HepG2 (cell line): Measurements from ENCODE around the gene CYBRD1. TPM values are rescaled to one million over a fixed set of nuclear protein-coding genes. Genes with fewer than 3 reads are reported as not detected.

Experiments used
- ATAC-seq: fragments of 200-7000 bp; cut with Tn5 transposase; 3 replicates; pipeline ENCODE4 v1.9.1; 2020; ENCODE audit warnings: mild to moderate bottlenecking, moderate library complexity
- BruUV-seq: library from RNA; stranded (reverse); fragments of 400-500 nt; replicated peaks from 2 replicates; lab custom pipeline; 2021; lab: Mats Ljungman, UMichigan
- CTCF ChIA-PET: fragments of 300-600 bp; formaldehyde crosslinking; extraction: SDS; loops from one replicate; lab custom pipeline; 2021; ENCODE audit warnings: low total read pairs, inconsistent platforms, low intra/inter-chr PET ratio; lab: Yijun Ruan, JAX
- POLR2A ChIA-PET: fragments of 350-600 bp; sonication (Branson Sonifier 250); formaldehyde crosslinking; loops from one replicate; lab custom pipeline; 2020; ENCODE audit warnings: antibody characterized with exemption, inconsistent platforms; lab: Yijun Ruan, JAX
- DNase-seq: peaks from one replicate; pipeline ENCODE4 v3.0.0-alpha.2; 2015; ENCODE audit warnings: low spot score
- FAIRE-seq: peaks from 3 replicates; lab custom pipeline; 2011; peaks lifted over from hg19 to GRCh38; lab: Jason Lieb, UNC
- H2AFZ ChIP-seq: one replicate; pipeline ENCODE4 v1.6.1; 2011; ENCODE audit warnings: low read length, inconsistent platforms
- H3K27ac ChIP-seq: fragments of 300-600 bp; 3 replicates; pipeline ENCODE4 v1.8.0; 2011; ENCODE audit warnings: mixed run types, mild to moderate bottlenecking, mixed read lengths, low read length, inconsistent platforms; ENCODE audit not compliant: insufficient read depth; ENCODE audit errors: extremely low read length
- H3K27me3 ChIP-seq, 2 experiments: fragments of 200-600 bp in 1 of 2; 2 replicates in 1 of 2; 3 replicates in 1 of 2; pipeline versions ENCODE4 v1.6.0 to v1.8.0; 2011; ENCODE audit warnings: low read length in 2 of 2, mild to moderate bottlenecking in 2 of 2, moderate library complexity in 2 of 2, inconsistent platforms in 1 of 2; ENCODE audit not compliant: insufficient read depth in 2 of 2, control insufficient read depth in 1 of 2
- H3K36me3 ChIP-seq, 2 experiments: fragments of 200-600 bp in 1 of 2; replicated peaks in 1 of 2; 2 replicates in 1 of 2; 3 replicates in 1 of 2; pipeline versions ENCODE4 v1.5.1 to v1.8.0; 2011; ENCODE audit warnings: low read length in 2 of 2, inconsistent platforms in 1 of 2; ENCODE audit not compliant: insufficient read depth in 2 of 2, control insufficient read depth in 1 of 2
- H3K4me1 ChIP-seq: 2 replicates; pipeline ENCODE4 v1.5.1; 2012; ENCODE audit warnings: low read length, inconsistent platforms; ENCODE audit not compliant: insufficient read depth
- H3K4me2 ChIP-seq: 2 replicates; pipeline ENCODE4 v1.6.0; 2011; ENCODE audit warnings: low read depth, low read length, inconsistent platforms
- H3K4me3 ChIP-seq, 3 experiments: fragments of 200-600 bp in 1 of 3; sonication (generic), shearing (Covaris generic) in 1 of 3; replicated peaks in 1 of 3; 2 replicates each; pipeline ENCODE4 v1.5.1; 2011 to 2016; ENCODE audit warnings: low read length in 3 of 3, inconsistent platforms in 2 of 3, low read depth in 2 of 3, mild to moderate bottlenecking in 2 of 3, control low read depth in 1 of 3, mixed read lengths in 1 of 3; ENCODE audit not compliant: insufficient read depth in 1 of 3
- H3K79me2 ChIP-seq: one replicate; pipeline ENCODE4 v1.6.1; 2011; ENCODE audit warnings: low read length, inconsistent platforms; ENCODE audit not compliant: insufficient read depth
- H3K9ac ChIP-seq: 2 replicates; pipeline ENCODE4 v1.6.0; 2011; ENCODE audit warnings: mild to moderate bottlenecking, low read depth, low read length, inconsistent platforms; ENCODE audit not compliant: insufficient read depth
- H3K9me3 ChIP-seq: 2 replicates; pipeline ENCODE4 v1.5.1; 2012; ENCODE audit warnings: mild to moderate bottlenecking, low read length
- H4K20me1 ChIP-seq: 2 replicates; pipeline ENCODE4 v1.6.0; 2011; ENCODE audit warnings: inconsistent platforms, mild to moderate bottlenecking, low read length, moderate library complexity; ENCODE audit not compliant: insufficient read depth
- ARID5B ChIP-seq: IDR thresholded peaks from 2 replicates; pipeline ENCODE4 v1.4.0; 2020; ENCODE audit warnings: mild to moderate bottlenecking, missing genetic modification reagents
- BRD4 ChIP-seq: sonication (generic); formaldehyde crosslinking; IDR thresholded peaks from 2 replicates; pipeline ENCODE4 v1.4.0; 2020; ENCODE audit warnings: missing genetic modification reagents
- EED ChIP-seq: sonication (generic); formaldehyde crosslinking; IDR thresholded peaks from 2 replicates; pipeline ENCODE4 v1.5.0; 2020; ENCODE audit warnings: mild to moderate bottlenecking, missing genetic modification reagents
- EZH2 ChIP-seq: conservative IDR thresholded peaks from 2 replicates; pipeline ENCODE4 v1.6.1; 2012; ENCODE audit warnings: mild to moderate bottlenecking, low read depth, low read length, moderate library complexity
- FOXC1 ChIP-seq: sonication (generic); formaldehyde crosslinking; IDR thresholded peaks from 2 replicates; pipeline ENCODE4 v1.8.0; 2022; ENCODE audit warnings: mild to moderate bottlenecking, missing genetic modification reagents, borderline replicate concordance
- HIC2 ChIP-seq: sonication (generic); formaldehyde crosslinking; IDR thresholded peaks from 2 replicates; pipeline ENCODE4 v1.9.0; 2022; ENCODE audit warnings: low read depth, missing genetic modification reagents
- MATR3 ChIP-seq: sonication (generic); formaldehyde crosslinking; IDR thresholded peaks from 2 replicates; pipeline ENCODE4 v1.4.0; 2020; ENCODE audit warnings: missing genetic modification reagents
- MIXL1 ChIP-seq: IDR thresholded peaks from 2 replicates; pipeline ENCODE4 v1.6.1; 2016
- MXD1 ChIP-seq: sonication (generic); formaldehyde crosslinking; IDR thresholded peaks from 2 replicates; pipeline ENCODE4 v1.4.0; 2020; ENCODE audit warnings: mild to moderate bottlenecking, missing genetic modification reagents
- PREB ChIP-seq: sonication (generic); formaldehyde crosslinking; IDR thresholded peaks from 2 replicates; pipeline ENCODE4 v1.4.0; 2020; ENCODE audit warnings: missing genetic modification reagents
- RFX3 ChIP-seq: IDR thresholded peaks from 2 replicates; pipeline ENCODE4 v1.6.1; 2016; ENCODE audit warnings: missing biosample characterization, missing genetic modification reagents
- SMC3 ChIP-seq: IDR thresholded peaks from 2 replicates; pipeline ENCODE4 v1.6.1; 2011; ENCODE audit warnings: low read length, improper control_type of control experiment
- TBX2 ChIP-seq: sonication (generic); formaldehyde crosslinking; IDR thresholded peaks from 2 replicates; pipeline ENCODE4 v1.5.0; 2020; ENCODE audit warnings: missing genetic modification reagents, mild to moderate bottlenecking, borderline replicate concordance
- ZNF225 ChIP-seq: sonication (generic); formaldehyde crosslinking; IDR thresholded peaks from 2 replicates; pipeline ENCODE4 v1.4.0; 2020; ENCODE audit warnings: mild to moderate bottlenecking, missing genetic modification reagents
- ZNF430 ChIP-seq: sonication (generic); formaldehyde crosslinking; IDR thresholded peaks from 2 replicates; pipeline ENCODE4 v1.9.0; 2021; ENCODE audit warnings: mild to moderate bottlenecking, missing genetic modification reagents
- WGBS: methylation state at CpG from one replicate; pipeline ENCODE4 v1.1.6; 2017; ENCODE audit warnings: low lambda C conversion rate; 5-methylcytosine and 5-hydroxymethylcytosine counted together
- in situ Hi-C: cut with HindIII; loops from 2 replicates; pipeline ENCODE4 v1.10.0; 2017; ENCODE audit warnings: low pct_unique_long_range_greater_than_20kb; ENCODE audit not compliant: extremely low pct_ligation_motif_present
- intact Hi-C: fragments of 100-400 bp; cut with micrococcal nuclease; formaldehyde crosslinking; loops from one replicate; pipeline ENCODE4 v1.10.0; 2022; ENCODE audit not compliant: unreplicated experiment
- polyA plus RNA-seq, 8 experiments: library from polyadenylated mRNA; depleted of rRNA in 3 of 8; stranded (reverse) in 7 of 8; unstranded in 1 of 8; fragments of >200 nt; fragmentation: Illumina TruSeq in 4 of 8; extraction: Trizol in 4 of 8; gene quantifications; 2 replicates each; pipeline versions ENCODE4 v1.2.1 to v1.2.3, GENCODE V29; 2011 to 2016; ENCODE audit warnings: low read depth in 4 of 8, missing spikeins in 1 of 8, mixed read lengths in 1 of 8; ENCODE audit not compliant: insufficient read depth in 1 of 8
- total RNA-seq, 5 experiments: library from RNA; depleted of rRNA; stranded (reverse); fragments of >200 nt; fragmentation: Illumina TruSeq; extraction: Trizol; gene quantifications; 2 replicates each; pipeline ENCODE4 v1.2.3, GENCODE V29; 2016; ENCODE audit warnings: low read depth in 1 of 5

CYBRD1 gene
- total and polyA plus RNA-seq, 2 of the 13 experiments (the other 11 are each of a cell fraction or from before 2014, with no cell fraction given): 0.13 to 0.42 TPM

- in situ Hi-C loops: no loop called here
- POLR2A ChIA-PET: interaction anchor here (0.6 kb wide), 1 partner anchor 904 kb away, joined by 3 read pairs; no protein-coding TSS in a partner anchor
- no peak overlapping the region for H3K4me2 ChIP-seq
- TF ChIP-seq EED (CRISPR knock-in tag): no peak
- no peak for TF ChIP-seq BRD4 (CRISPR knock-in tag)
- no peak for TF ChIP-seq ZNF430 (CRISPR knock-in tag)
- TF ChIP-seq FOXC1: no peak
- TF ChIP-seq HIC2: no peak
- no peak for TF ChIP-seq MIXL1 (CRISPR knock-in tag)
- TF ChIP-seq MATR3 (CRISPR knock-in tag): no peak
- TF ChIP-seq MXD1 (CRISPR knock-in tag): no peak
- TF ChIP-seq EZH2: no peak
- no peak for TF ChIP-seq RFX3 (CRISPR knock-in tag)
- no peak for TF ChIP-seq TBX2 (CRISPR knock-in tag)
- TF ChIP-seq ZNF225 (CRISPR knock-in tag): no peak
- no peak for TF ChIP-seq SMC3
- no peak for TF ChIP-seq PREB (CRISPR knock-in tag)
- TF ChIP-seq ARID5B (CRISPR knock-in tag): no peak
Observed at GRCh38 chr2:171547720-171548119, 25.4 kb downstream of the CYBRD1 start.

More at GRCh38 chr2:171547720-171548119, 25.4 kb downstream of the CYBRD1 start:
- Histone ChIP-seq H3K9me3 (no peaks in the 10 kb centered on the region), H3K36me3 (no peaks in the 10 kb centered on the region), H4K20me1 (no peaks in the 10 kb centered on the region), H3K27ac (no peak overlapping the region), H2AFZ (no peak overlapping the region), H3K4me3 (no peak overlapping the region), H3K27me3 (no peaks in the 10 kb centered on the region), H3K4me1 (peaks cover 3% of the 10 kb centered on the region; the same call in 1 of the 2 replicates), H3K9ac (no peak overlapping the region), H3K79me2 (no peaks in the 10 kb centered on the region)
- CTCF ChIA-PET: no interaction called here
- DNase-seq (no peak), ATAC-seq (no peak), FAIRE-seq (no peak)
- WGBS: 29% methylated on average over 2 of the region's 2 CpGs
- intact Hi-C loops: no loop called here
- no TSS peak for BruUV-seq
